Measurements from ENCODE around the gene KLF7. TPM values are rescaled to one million over a fixed set of nuclear protein-coding genes. Genes with fewer than 3 reads are reported as not detected.

Gene KLF7
- polyA plus RNA-seq, 1 donor from 2014 or later, result 31.5 TPM

DNA sequence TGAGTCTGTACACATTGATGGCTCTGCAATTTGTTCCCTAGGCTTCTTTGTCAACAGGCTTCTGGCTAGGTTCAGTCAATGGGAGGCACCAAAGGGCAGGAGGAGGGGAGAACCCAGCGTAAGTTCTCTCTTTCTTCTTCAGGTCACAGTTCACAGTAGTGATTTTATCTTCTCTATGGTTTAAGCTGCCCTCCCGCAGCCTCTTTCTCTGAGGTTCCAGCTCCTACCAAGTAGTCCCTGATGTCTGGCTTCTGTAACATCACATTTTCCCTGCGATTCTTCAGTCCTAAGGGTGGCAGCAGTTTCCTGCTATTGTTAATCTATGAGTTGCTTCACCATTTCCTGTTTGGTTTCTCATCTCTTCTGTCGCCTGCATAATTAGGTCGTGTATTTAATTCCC, 119.0 kb downstream of the KLF7 start:
- H3K27ac ChIP-seq (ENCODE audit: low read length), result no peak overlapping the region
- H3K79me2 ChIP-seq (replicated peaks; ENCODE audit: insufficient read depth, low read length), result no peaks in the 10 kb centered on the region
- no peak overlapping the region for H3K4me2 ChIP-seq (ENCODE audit: low read length)
- no peak overlapping the region for H3K9ac ChIP-seq (ENCODE audit: low read length)
- no peaks in the 10 kb centered on the region for H3K9me2 ChIP-seq (ENCODE audit: insufficient read depth, low read length)
- no peaks in the 10 kb centered on the region for H3F3A ChIP-seq (ENCODE audit: insufficient read depth, low read length, poor library complexity, severe bottlenecking)
- H3K27me3 ChIP-seq (ENCODE audit: insufficient read depth, low read depth, low read length), result no peaks in the 10 kb centered on the region
- no peak for TF ChIP-seq EZH2 (IDR thresholded peaks at IDR 0.05; ENCODE audit: borderline replicate concordance, insufficient read depth, low read length, poor library complexity, severe bottlenecking)
- no peak for TF ChIP-seq REST (IDR thresholded peaks at IDR 0.05; ENCODE audit: borderline replicate concordance)
- no peak for TF ChIP-seq TAF1 (IDR thresholded peaks at IDR 0.05; ENCODE audit: low read depth)
- TF ChIP-seq CTCF (IDR thresholded peaks at IDR 0.05; ENCODE audit: poor library complexity, severe bottlenecking), result no peak
- no peak for TF ChIP-seq POLR2AphosphoS5 (IDR thresholded peaks at IDR 0.05)
- TF ChIP-seq MXI1 (conservative IDR thresholded peaks at IDR 0.05; ENCODE audit: poor library complexity, severe bottlenecking), result no peak
- TF ChIP-seq RAD21 (conservative IDR thresholded peaks at IDR 0.05), result no peak
- no peak for TF ChIP-seq EP300 (conservative IDR thresholded peaks at IDR 0.05; ENCODE audit: poor library complexity, severe bottlenecking)
- H3K4me3 ChIP-seq (ENCODE audit: low read length), result no peak overlapping the region
- no peaks in the 10 kb centered on the region for H4K20me1 ChIP-seq (ENCODE audit: insufficient read depth)
- no peaks in the 10 kb centered on the region for H3K9me3 ChIP-seq (ENCODE audit: low read length)
- H2AFZ ChIP-seq (ENCODE audit: low read depth, low read length), result no peak overlapping the region
- no peaks in the 10 kb centered on the region for H3K36me3 ChIP-seq (ENCODE audit: insufficient read depth, low read length)

GRCh38 chr2:207045531-207045930, 120.2 kb downstream of the KLF7 start:
- H4K20me1 ChIP-seq (ENCODE audit: insufficient read depth), result no peaks in the 10 kb centered on the region
- H3K27ac ChIP-seq (ENCODE audit: low read length), result no peak overlapping the region
- no peaks in the 10 kb centered on the region for H3K9me3 ChIP-seq (ENCODE audit: low read length)
- no peaks in the 10 kb centered on the region for H3K9me2 ChIP-seq (ENCODE audit: insufficient read depth, low read length)
- no peak overlapping the region for H2AFZ ChIP-seq (ENCODE audit: low read depth, low read length)
- no peak overlapping the region for H3K4me2 ChIP-seq (ENCODE audit: low read length)
- H3K4me3 ChIP-seq (ENCODE audit: low read length), result no peak overlapping the region
- TF ChIP-seq MXI1 (conservative IDR thresholded peaks at IDR 0.05; ENCODE audit: poor library complexity, severe bottlenecking), result no peak
- TF ChIP-seq REST (IDR thresholded peaks at IDR 0.05; ENCODE audit: borderline replicate concordance), result no peak
- TF ChIP-seq RAD21 (conservative IDR thresholded peaks at IDR 0.05), result no peak
- no peak for TF ChIP-seq CTCF (IDR thresholded peaks at IDR 0.05; ENCODE audit: poor library complexity, severe bottlenecking)
- TF ChIP-seq TAF1 (IDR thresholded peaks at IDR 0.05; ENCODE audit: low read depth), result no peak
- TF ChIP-seq POLR2AphosphoS5 (IDR thresholded peaks at IDR 0.05), result no peak
- no peak for TF ChIP-seq SMC3 (conservative IDR thresholded peaks at IDR 0.05; ENCODE audit: poor library complexity)
- TF ChIP-seq EZH2 (IDR thresholded peaks at IDR 0.05; ENCODE audit: borderline replicate concordance, insufficient read depth, low read length, poor library complexity, severe bottlenecking), result no peak
- TF ChIP-seq EP300 (conservative IDR thresholded peaks at IDR 0.05; ENCODE audit: poor library complexity, severe bottlenecking), result no peak
- H3K36me3 ChIP-seq (ENCODE audit: insufficient read depth, low read length), result no peaks in the 10 kb centered on the region
- no peaks in the 10 kb centered on the region for H3K27me3 ChIP-seq (ENCODE audit: insufficient read depth, low read depth, low read length)
- no peaks in the 10 kb centered on the region for H3K79me2 ChIP-seq (replicated peaks; ENCODE audit: insufficient read depth, low read length)
- H3F3A ChIP-seq (ENCODE audit: insufficient read depth, low read length, poor library complexity, severe bottlenecking), result no peaks in the 10 kb centered on the region
- no peak overlapping the region for H3K9ac ChIP-seq (ENCODE audit: low read length)
